Head of caudate nucleus (tissue), 42 donors: Measurements from ENCODE around the gene PCNX3.
A peak's percentile ranks its signal among the peaks of the same experiment; 100 is the strongest.

ENCODE experiments used
- DNase-seq, 42 donors: peaks; one replicate each; pipeline versions ENCODE4 v3.0.0 to v3.0.0-alpha.2; 2020 to 2021; ENCODE audit warnings: mixed read lengths in 7 of 42
- intact Hi-C: fragments of 100-400 bp; cut with DNase I; formaldehyde crosslinking; loops from one replicate; pipeline ENCODE4 v1.15.0; 2022

PCNX3 gene

GRCh38 chr11:65644837-65645236 lies 29.3 kb downstream of the PCNX3 start:
- intact Hi-C loops, result no loop called here
- no peak for DNase-seq

GRCh38 chr11:65645710-65646109 lies 30.1 kb downstream of the PCNX3 start:
- intact Hi-C loops, result no loop called here
- DNase-seq, result no peak

GRCh38 chr11:65646288-65646957 lies 30.8 kb downstream of the PCNX3 start:
- no peak for DNase-seq
- intact Hi-C loops, result no loop called here

- intact Hi-C loops, result no loop called here
- DNase-seq, result peak in 38 of 42 donors; percentile 27 to 87 (median 66)
These were observed 31.6 kb downstream of the PCNX3 start for GRCh38 chr11:65646958-65647701.

- intact Hi-C loops, result no loop called here
- peak in 3 of 42 donors; percentile 25 to 43 (median 34) for DNase-seq
These were observed 33.5 kb downstream of the PCNX3 start for GRCh38 chr11:65648997-65649493.

- no peak for DNase-seq
- intact Hi-C loops, result loop anchor here (5.0 kb wide), 1 partner anchor 33 kb away; the partner anchor contains the start of gene PCNX3
These were observed 34.3 kb downstream of the PCNX3 start for GRCh38 chr11:65649656-65650546.

GRCh38 chr11:65650547-65651338 lies 35.2 kb downstream of the PCNX3 start:
- intact Hi-C loops, result loop anchor here (5.0 kb wide), 1 partner anchor 33 kb away; the partner anchor contains the start of gene PCNX3
- DNase-seq, result no peak

- no peak for DNase-seq
- intact Hi-C loops, result loop anchor here (5.0 kb wide), 1 partner anchor 34 kb away; the partner anchor contains the start of gene PCNX3
These were observed 35.7 kb downstream of the PCNX3 start for GRCh38 chr11:65651339-65651588.

GRCh38 chr11:65651589-65652510 lies 36.3 kb downstream of the PCNX3 start:
- no peak for DNase-seq
- intact Hi-C loops, result loop anchor here (2.0 to 5.0 kb wide), 2 partner anchors 13 to 35 kb away; partner anchors contain the start of genes PCNX3 and SIPA1

GRCh38 chr11:65652511-65653228 lies 37.1 kb downstream of the PCNX3 start:
- intact Hi-C loops, result loop anchor here (2.0 to 5.0 kb wide), 2 partner anchors 14 to 35 kb away; partner anchors contain the start of genes PCNX3 and SIPA1
- DNase-seq, result peak; percentile 68 to 95 (median 88)

GRCh38 chr11:65653229-65654225 lies 38.0 kb downstream of the PCNX3 start:
- intact Hi-C loops, result loop anchor here (2.0 to 5.0 kb wide), 2 partner anchors 15 to 36 kb away; partner anchors contain the start of genes PCNX3 and SIPA1
- DNase-seq, result peak in 12 of 42 donors; percentile 21 to 60 (median 35)

- intact Hi-C loops, result loop anchor here (5.0 kb wide), 1 partner anchor 37 kb away; the partner anchor contains the start of gene PCNX3
- DNase-seq, result no peak
These were observed 39.1 kb downstream of the PCNX3 start for GRCh38 chr11:65654375-65655349.

GRCh38 chr11:65655570-65656332 lies 40.2 kb downstream of the PCNX3 start:
- intact Hi-C loops, result no loop called here
- DNase-seq, result no peak
